ENCODE results near the gene TMEM63A. TPM values are rescaled to one million over a fixed set of nuclear protein-coding genes. Genes with fewer than 3 reads are reported as not detected.

TMEM63A gene
- total RNA-seq, 1 donor from 2014 or later: 4.7 TPM

DNA sequence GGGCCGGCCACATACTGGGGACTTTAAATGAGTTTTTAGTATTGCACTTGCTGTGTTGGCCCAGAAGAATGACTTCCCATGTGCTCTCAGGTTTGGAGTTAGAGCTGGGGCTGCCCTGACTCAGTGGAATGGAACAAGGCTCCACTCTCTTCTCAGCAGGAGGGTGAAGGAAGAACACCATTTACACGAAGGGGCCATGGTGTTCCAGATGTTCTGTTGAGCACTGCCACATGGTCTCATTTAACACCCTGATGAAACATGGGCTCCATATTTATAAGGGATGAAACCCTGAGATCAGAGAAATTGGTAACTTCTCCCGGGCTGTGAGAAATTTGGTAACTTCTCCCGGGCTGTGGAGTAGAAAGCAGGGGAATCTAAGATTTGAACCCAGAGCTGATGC lies 36.1 kb upstream of the TMEM63A start:
- Histone ChIP-seq H3K27me3 (ENCODE audit: control insufficient read depth, insufficient read depth, low read length) (no peaks in the 10 kb centered on the region), H3K36me3 (ENCODE audit: control insufficient read depth, insufficient read depth, low read length) (peaks cover 19% of the 10 kb centered on the region), H3K4me3 (ENCODE audit: low read depth, low read length) (no peak overlapping the region)
- FAIRE-seq: no peak
- no peak for DNase-seq (ENCODE audit: low read depth)
- TF ChIP-seq, protein P1, sequence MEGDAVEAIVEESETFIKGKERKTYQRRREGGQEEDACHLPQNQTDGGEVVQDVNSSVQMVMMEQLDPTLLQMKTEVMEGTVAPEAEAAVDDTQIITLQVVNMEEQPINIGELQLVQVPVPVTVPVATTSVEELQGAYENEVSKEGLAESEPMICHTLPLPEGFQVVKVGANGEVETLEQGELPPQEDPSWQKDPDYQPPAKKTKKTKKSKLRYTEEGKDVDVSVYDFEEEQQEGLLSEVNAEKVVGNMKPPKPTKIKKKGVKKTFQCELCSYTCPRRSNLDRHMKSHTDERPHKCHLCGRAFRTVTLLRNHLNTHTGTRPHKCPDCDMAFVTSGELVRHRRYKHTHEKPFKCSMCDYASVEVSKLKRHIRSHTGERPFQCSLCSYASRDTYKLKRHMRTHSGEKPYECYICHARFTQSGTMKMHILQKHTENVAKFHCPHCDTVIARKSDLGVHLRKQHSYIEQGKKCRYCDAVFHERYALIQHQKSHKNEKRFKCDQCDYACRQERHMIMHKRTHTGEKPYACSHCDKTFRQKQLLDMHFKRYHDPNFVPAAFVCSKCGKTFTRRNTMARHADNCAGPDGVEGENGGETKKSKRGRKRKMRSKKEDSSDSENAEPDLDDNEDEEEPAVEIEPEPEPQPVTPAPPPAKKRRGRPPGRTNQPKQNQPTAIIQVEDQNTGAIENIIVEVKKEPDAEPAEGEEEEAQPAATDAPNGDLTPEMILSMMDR (IDR thresholded peaks at IDR 0.05; ENCODE audit: insufficient read depth, low read length, severe bottlenecking): no peak

DNA sequence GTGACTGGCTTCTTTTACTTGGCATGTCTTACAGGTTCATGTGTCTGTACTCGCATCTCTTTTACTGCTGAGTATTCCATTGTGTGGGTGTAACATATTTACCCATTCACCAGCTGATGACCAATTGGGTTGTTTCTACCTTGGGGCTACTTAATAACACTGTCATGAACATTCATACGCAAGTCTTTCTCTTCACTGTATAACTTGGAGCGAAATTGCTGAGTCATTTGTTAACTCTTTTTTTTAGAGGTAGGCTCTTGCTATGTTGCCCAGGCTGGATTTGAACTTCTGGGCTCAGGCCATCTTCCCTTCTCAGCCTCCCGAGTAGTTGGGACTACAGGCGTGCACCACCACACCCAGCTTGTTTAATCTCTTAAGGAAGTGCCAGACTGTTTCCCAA lies 35.4 kb upstream of the TMEM63A start:
- DNase-seq (ENCODE audit: low read depth): peak; percentile 99
- H3K27me3 ChIP-seq (ENCODE audit: control insufficient read depth, insufficient read depth, low read length): no peaks in the 10 kb centered on the region
- TF ChIP-seq, protein P1 (IDR thresholded peaks at IDR 0.05; ENCODE audit: insufficient read depth, low read length, severe bottlenecking): no peak
- H3K4me3 ChIP-seq (ENCODE audit: low read depth, low read length): no peak overlapping the region
- peak; percentile 95 for FAIRE-seq
- H3K36me3 ChIP-seq (ENCODE audit: control insufficient read depth, insufficient read depth, low read length): peaks cover 19% of the 10 kb centered on the region

DNA sequence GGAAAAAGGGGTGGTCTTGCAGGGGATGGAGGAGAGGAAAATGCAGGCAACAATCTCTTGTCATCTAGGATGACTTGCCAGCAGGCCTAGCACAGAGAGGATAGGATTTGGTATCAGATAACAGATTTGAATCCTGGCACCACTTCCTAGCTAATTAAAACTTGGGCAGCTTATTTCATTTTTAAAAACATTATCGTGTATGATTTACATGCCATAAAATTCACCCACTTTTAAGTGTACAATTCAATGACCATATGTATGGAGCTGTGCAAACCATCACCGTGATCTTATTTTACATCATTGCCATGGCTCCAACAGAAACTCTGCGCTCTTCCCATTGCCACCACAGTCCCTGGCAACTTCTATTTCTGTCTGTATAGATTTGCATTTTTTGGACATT lies 34.9 kb upstream of the TMEM63A start:
- DNase-seq (ENCODE audit: low read depth) (no peak), FAIRE-seq (no peak)
- TF ChIP-seq, protein P1 (IDR thresholded peaks at IDR 0.05; ENCODE audit: insufficient read depth, low read length, severe bottlenecking): no peak
- Histone ChIP-seq H3K4me3 (ENCODE audit: low read depth, low read length) (no peak overlapping the region), H3K27me3 (ENCODE audit: control insufficient read depth, insufficient read depth, low read length) (no peaks in the 10 kb centered on the region), H3K36me3 (ENCODE audit: control insufficient read depth, insufficient read depth, low read length) (peaks cover 18% of the 10 kb centered on the region)

DNA sequence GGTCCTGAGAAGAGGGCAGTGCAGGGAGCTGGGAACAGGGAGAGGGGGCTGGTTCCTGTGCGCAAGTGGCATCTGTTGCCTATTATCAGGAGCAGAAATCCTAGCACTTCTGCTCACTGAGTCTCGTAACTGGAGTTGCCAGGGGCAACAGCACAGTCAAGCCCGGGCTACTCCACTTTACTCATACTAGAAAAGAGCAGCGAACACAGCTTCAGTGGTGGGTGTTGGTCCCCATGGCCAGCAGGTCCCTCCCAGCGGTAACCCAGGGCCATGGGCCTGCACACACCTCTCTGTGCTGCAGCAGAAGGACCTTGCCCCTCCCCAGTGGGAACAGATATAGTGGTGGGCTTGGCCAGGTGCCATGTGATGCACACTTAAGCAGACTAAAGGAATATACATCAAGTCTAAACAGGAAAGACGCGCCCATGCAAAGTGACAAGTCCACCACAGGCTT lies 33.4 kb upstream of the TMEM63A start:
- TF ChIP-seq, protein P1 (IDR thresholded peaks at IDR 0.05; ENCODE audit: insufficient read depth, low read length, severe bottlenecking): no peak
- no peaks in the 10 kb centered on the region for H3K27me3 ChIP-seq (ENCODE audit: control insufficient read depth, insufficient read depth, low read length)
- H3K36me3 ChIP-seq (ENCODE audit: control insufficient read depth, insufficient read depth, low read length): peaks cover 5% of the 10 kb centered on the region
- H3K4me3 ChIP-seq (ENCODE audit: low read depth, low read length): no peak overlapping the region
- peak; percentile 61 for DNase-seq (ENCODE audit: low read depth)
- no peak for FAIRE-seq

DNA sequence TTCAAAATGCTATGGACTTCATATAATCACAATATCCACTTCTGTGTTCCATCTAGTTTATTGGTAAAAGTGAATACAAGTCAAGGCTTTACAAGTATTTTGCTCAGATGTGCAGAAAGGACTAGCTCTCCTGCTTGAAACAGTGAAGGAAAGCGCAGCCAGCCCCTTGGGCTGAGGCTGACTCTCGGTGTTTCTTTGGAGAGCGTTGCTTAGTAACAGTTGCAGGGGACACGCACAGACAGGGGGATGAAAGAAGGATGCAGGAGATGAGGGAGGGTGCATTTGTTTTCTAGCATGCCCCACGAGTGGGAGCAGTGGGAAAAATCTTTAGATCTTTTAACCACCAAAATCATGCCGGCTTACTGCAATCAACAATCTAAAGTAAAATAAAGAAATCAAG lies 32.8 kb upstream of the TMEM63A start:
- TF ChIP-seq, protein P1 (IDR thresholded peaks at IDR 0.05; ENCODE audit: insufficient read depth, low read length, severe bottlenecking): no peak
- Histone ChIP-seq H3K27me3 (ENCODE audit: control insufficient read depth, insufficient read depth, low read length) (no peaks in the 10 kb centered on the region), H3K4me3 (ENCODE audit: low read depth, low read length) (no peak overlapping the region), H3K36me3 (ENCODE audit: control insufficient read depth, insufficient read depth, low read length) (peaks cover 2% of the 10 kb centered on the region)
- DNase-seq (ENCODE audit: low read depth) (no peak), FAIRE-seq (no peak)

DNA sequence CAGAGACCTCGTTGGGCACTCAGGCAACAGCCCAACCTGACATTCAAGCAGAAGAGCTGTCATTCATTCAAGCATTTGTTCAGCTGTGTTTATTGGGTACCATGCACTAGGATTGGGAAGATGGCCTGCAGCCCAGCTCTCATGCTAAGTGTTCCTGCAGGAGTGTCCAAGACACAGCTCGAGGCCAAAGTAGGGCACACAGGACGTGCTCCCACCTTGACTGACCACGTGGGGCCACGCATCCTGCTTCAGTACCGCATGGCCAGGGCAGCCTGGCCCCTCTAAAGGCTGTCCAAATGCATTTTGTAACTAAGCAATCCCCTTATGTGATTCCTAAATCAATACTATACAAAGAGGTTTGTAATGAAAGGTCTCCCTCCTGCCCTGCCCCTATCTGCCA lies 32.2 kb upstream of the TMEM63A start:
- TF ChIP-seq, protein P1 (IDR thresholded peaks at IDR 0.05; ENCODE audit: insufficient read depth, low read length, severe bottlenecking): no peak
- FAIRE-seq (no peak), DNase-seq (ENCODE audit: low read depth) (no peak)
- Histone ChIP-seq H3K36me3 (ENCODE audit: control insufficient read depth, insufficient read depth, low read length) (peaks cover 2% of the 10 kb centered on the region), H3K27me3 (ENCODE audit: control insufficient read depth, insufficient read depth, low read length) (no peaks in the 10 kb centered on the region), H3K4me3 (ENCODE audit: low read depth, low read length) (no peak overlapping the region)
